ENCODE results near the gene HTRA3. TPM values are rescaled to one million over a fixed set of nuclear protein-coding genes. Genes with fewer than 3 reads are reported as not detected.
A peak's percentile ranks its signal among the peaks of the same experiment; 100 is the strongest.

Gene HTRA3
- total RNA-seq, 4 donors from 2014 or later: 3.3 to 22.5 (median 10.3) TPM

DNA sequence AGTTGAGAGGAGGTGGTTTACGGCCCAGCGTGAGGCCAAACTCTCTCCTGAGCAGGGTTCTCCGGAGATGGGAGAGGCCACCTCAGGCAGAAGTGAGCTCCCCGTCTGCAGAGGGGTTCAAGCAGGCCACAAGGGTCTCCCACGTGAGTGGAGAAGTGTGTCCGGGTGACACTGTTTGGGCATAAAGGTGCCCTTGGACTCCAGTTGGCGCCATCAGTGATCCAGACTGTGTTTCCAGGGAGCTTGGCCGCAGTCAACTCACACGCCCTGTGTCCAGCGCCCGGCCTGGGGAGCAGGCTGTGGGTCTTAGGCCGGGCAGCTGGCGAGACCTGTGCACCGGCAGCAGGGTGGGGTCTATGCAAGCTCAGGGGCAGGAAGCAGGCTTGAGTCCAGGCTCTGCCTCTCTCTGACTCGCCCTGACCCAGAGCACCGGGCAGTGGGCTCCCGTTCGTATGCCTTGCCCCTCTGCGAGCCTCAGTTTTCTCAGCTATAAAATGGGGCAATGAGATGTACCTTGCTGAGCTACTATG lies 24.6 kb upstream of the HTRA3 start:
- Histone ChIP-seq H3K36me3 (peaks cover 4% of the 10 kb centered on the region), H3K4me1 (peaks cover 22% of the 10 kb centered on the region), H3K9me3 (no peaks in the 10 kb centered on the region), H3K27ac (no peak overlapping the region), H3K4me3 (no peak overlapping the region), H3K27me3 (no peaks in the 10 kb centered on the region)
- TF ChIP-seq, protein P1, sequence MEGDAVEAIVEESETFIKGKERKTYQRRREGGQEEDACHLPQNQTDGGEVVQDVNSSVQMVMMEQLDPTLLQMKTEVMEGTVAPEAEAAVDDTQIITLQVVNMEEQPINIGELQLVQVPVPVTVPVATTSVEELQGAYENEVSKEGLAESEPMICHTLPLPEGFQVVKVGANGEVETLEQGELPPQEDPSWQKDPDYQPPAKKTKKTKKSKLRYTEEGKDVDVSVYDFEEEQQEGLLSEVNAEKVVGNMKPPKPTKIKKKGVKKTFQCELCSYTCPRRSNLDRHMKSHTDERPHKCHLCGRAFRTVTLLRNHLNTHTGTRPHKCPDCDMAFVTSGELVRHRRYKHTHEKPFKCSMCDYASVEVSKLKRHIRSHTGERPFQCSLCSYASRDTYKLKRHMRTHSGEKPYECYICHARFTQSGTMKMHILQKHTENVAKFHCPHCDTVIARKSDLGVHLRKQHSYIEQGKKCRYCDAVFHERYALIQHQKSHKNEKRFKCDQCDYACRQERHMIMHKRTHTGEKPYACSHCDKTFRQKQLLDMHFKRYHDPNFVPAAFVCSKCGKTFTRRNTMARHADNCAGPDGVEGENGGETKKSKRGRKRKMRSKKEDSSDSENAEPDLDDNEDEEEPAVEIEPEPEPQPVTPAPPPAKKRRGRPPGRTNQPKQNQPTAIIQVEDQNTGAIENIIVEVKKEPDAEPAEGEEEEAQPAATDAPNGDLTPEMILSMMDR (IDR thresholded peaks at IDR 0.05): no peak
- no peak for TF ChIP-seq POLR2AphosphoS5 (IDR thresholded peaks at IDR 0.05)
- TF ChIP-seq EP300 (IDR thresholded peaks at IDR 0.05): no peak
- TF ChIP-seq POLR2A (IDR thresholded peaks at IDR 0.05): no peak
- DNase-seq (ENCODE audit: low spot score in 2 of 2): no peak
- 100% methylated on average over 4 of the region's 19 CpGs for WGBS

DNA sequence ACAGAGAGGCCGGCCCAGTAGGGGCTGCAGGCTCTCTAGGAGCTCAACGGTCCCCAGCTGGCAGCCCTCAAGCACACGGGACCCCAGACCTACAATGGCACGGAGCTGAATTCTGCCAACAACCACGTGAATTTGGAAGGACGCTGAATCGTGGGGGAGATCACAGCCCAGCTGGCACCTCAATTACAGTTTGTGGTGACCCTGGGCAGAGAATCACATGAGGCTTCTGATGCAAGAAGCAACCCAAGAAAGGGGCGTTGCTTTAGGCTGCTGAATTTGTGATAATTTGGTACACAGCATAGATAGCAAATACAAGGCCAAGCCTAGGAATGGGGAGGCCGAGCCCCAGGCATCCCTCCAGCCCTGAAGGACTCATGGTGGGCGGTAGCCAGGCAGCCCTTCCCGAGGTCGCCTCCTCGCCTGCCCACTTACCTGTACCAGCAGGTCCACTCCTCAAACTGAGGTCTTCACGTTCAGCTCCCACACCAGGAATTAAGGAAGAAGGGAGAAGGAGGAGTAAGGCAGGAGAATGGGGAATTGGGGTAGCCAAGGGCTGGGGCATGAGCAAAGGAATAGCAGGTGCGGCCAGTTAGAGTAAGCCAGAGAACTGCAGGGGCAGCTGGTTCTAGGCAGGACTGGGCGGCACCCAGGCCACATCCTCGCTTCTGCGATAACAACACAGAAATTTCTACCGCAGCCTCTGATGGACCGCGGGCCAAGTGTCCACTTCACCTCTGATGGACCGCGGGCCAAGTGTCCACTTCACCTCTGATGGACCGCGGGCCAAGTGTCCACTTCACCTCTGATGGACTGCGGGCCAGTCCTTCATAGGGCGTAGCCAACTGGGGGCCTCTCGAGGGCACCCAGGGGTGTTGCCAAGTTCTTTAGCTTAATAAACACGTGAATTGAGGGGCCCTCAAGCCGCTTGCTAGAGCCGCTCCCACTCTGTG lies 23.4 kb upstream of the HTRA3 start:
- no peaks in the 10 kb centered on the region for H3K9me3 ChIP-seq
- no peaks in the 10 kb centered on the region for H3K27me3 ChIP-seq
- TF ChIP-seq EP300 (IDR thresholded peaks at IDR 0.05): no peak
- no peak for TF ChIP-seq POLR2A (IDR thresholded peaks at IDR 0.05)
- TF ChIP-seq, protein P1 (IDR thresholded peaks at IDR 0.05): no peak
- no peak for TF ChIP-seq POLR2AphosphoS5 (IDR thresholded peaks at IDR 0.05)
- peaks cover 22% of the 10 kb centered on the region for H3K4me1 ChIP-seq
- no peak overlapping the region for H3K4me3 ChIP-seq
- WGBS: 91% methylated on average over 31 of the region's 31 CpGs
- DNase-seq (ENCODE audit: low spot score in 2 of 2): no peak
- peak overlapping the region; percentile 87 for H3K27ac ChIP-seq
- no peaks in the 10 kb centered on the region for H3K36me3 ChIP-seq

DNA sequence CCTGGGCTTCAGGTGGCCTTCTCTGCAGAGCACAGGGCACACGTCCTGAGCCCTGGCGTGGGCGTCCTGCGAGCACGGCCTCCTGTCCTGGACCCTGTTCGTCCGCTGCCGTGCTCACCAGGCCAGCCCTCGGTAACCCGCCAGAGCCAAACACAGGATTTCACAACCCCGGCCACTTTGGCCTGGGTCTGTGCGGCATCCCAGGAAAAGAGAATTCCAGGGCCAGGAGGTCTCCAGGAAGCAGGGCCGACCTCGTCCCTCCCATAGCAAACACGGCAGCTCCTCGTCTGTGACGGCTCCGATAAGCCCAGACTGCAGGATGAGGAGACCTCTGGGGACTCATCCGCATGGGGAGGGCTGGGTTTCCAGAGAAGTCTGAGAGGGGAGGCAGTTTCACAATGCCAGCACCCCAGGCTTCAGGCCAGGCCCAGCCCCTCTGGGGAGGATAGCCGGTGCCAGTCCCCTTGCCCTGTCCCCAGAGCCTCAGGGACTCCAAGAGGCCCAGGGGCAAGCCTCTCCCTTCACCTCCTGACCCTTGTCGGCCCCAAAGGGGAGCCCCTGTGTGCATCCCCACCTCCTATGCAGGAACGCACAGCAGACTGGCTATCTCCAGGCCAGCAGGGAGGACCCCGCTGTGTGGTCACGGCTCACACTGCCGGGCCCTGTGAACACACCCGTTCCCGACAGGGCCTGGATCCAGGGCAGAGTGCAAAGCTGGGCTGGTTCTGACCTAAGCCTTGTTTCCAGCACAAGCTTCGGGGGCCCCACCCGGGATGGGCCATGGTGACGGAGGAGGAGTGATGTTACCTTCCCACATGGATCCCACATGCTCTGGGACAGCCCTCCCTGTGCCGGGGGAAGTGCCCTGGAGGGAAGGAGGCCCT lies 22.3 kb upstream of the HTRA3 start:
- Histone ChIP-seq H3K27me3 (no peaks in the 10 kb centered on the region), H3K4me1 (peaks cover 21% of the 10 kb centered on the region), H3K4me3 (no peak overlapping the region), H3K9me3 (no peaks in the 10 kb centered on the region), H3K36me3 (no peaks in the 10 kb centered on the region), H3K27ac (peak overlapping the region; percentile 87)
- DNase-seq (ENCODE audit: low spot score in 2 of 2): peak; percentile 92 to 94
- TF ChIP-seq EP300 (IDR thresholded peaks at IDR 0.05) (no peak), POLR2AphosphoS5 (IDR thresholded peaks at IDR 0.05) (peak in 1 of 3 donors; percentile 3)
- WGBS: 44% methylated on average over 4 of the region's 31 CpGs

DNA sequence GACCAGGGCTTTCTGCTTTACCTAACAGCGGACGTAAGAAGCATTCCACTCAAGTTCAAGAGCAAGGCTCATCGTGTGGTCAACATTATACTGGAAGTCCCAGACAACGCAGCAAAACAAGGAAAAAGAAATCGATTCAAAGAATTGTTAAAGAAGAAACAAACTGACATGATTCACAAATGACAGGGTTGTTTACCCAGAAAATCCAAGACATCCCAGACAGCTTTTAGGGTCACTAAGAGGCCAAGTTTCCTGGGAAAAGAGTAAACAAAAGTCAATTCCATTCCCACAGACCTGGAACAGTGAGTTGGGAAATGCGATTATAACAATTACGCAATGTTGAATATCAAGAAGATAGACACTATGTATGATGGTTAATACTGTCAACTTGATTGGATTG lies 21.5 kb upstream of the HTRA3 start:
- TF ChIP-seq POLR2AphosphoS5 (IDR thresholded peaks at IDR 0.05) (no peak), EP300 (IDR thresholded peaks at IDR 0.05) (no peak), POLR2A (IDR thresholded peaks at IDR 0.05) (no peak)
- TF ChIP-seq, protein P1 (IDR thresholded peaks at IDR 0.05): no peak
- H3K9me3 ChIP-seq: no peaks in the 10 kb centered on the region
- H3K4me1 ChIP-seq: peaks cover 14% of the 10 kb centered on the region
- no peak for DNase-seq (ENCODE audit: low spot score in 2 of 2)
- peak overlapping the region; percentile 87 for H3K27ac ChIP-seq
- H3K4me3 ChIP-seq: no peak overlapping the region
- no peaks in the 10 kb centered on the region for H3K36me3 ChIP-seq
- WGBS: 72% methylated on average over 7 of the region's 7 CpGs
- H3K27me3 ChIP-seq: no peaks in the 10 kb centered on the region

DNA sequence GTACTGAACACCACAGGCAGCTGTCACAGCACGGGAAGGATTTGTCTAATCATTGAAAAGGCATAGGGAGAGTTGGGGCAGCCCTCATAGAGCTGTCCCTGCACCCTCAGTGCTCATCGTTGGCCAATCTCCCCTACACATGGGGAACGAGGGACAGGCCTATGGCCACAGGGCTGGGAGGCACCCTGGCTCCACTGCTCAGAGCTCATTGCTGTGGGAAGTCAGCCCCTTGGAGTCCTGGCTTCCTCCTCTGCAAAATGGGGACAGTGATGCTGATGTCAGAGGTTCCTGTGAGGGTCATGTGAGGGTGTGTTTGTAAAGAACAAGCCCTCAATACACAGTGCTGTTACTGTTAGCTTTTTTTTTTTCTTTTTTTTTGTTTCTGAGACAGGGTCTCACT lies 19.3 kb upstream of the HTRA3 start:
- peaks cover 14% of the 10 kb centered on the region for H3K4me1 ChIP-seq
- H3K27ac ChIP-seq: no peak overlapping the region
- no peaks in the 10 kb centered on the region for H3K36me3 ChIP-seq
- no peaks in the 10 kb centered on the region for H3K9me3 ChIP-seq
- DNase-seq (ENCODE audit: low spot score in 2 of 2): no peak
- TF ChIP-seq POLR2A (IDR thresholded peaks at IDR 0.05) (no peak), POLR2AphosphoS5 (IDR thresholded peaks at IDR 0.05) (no peak), EP300 (IDR thresholded peaks at IDR 0.05) (no peak)
- TF ChIP-seq, protein P1 (IDR thresholded peaks at IDR 0.05): no peak
- no peak overlapping the region for H3K4me3 ChIP-seq
- H3K27me3 ChIP-seq: no peaks in the 10 kb centered on the region
- 40% methylated on average over 2 of the region's 3 CpGs for WGBS

All from suprapubic skin (tissue), 4 donors.